Stimulated activated CD8-positive, alpha-beta memory T cell treated with anti-CD3 and anti-CD28 coated beads, Interleukin-4, amount 100 ng/mL, for 24 hours (primary cell): ENCODE data around the gene SLC16A4.

Experiments
- DNase-seq: peaks from one replicate; pipeline ENCODE4 v3.0.0-alpha.2; 2020; ENCODE audit warnings: low read depth

Gene SLC16A4

GRCh38 chr1:110326826-110327225 lies 64.0 kb downstream of the SLC16A4 start:
- no peak for DNase-seq

GRCh38 chr1:110324667-110325066 lies 66.2 kb downstream of the SLC16A4 start:
- no peak for DNase-seq

GRCh38 chr1:110321846-110322245 lies 69.0 kb downstream of the SLC16A4 start:
- no peak for DNase-seq

- no peak for DNase-seq
These were observed 69.8 kb downstream of the SLC16A4 start for GRCh38 chr1:110321045-110321444.

- DNase-seq: no peak
These were observed 70.7 kb downstream of the SLC16A4 start for GRCh38 chr1:110320168-110320518.

- no peak for DNase-seq
These were observed 71.3 kb downstream of the SLC16A4 start for GRCh38 chr1:110319332-110320167.

- no peak for DNase-seq
These were observed 72.8 kb downstream of the SLC16A4 start for GRCh38 chr1:110318046-110318445.

GRCh38 chr1:110316735-110317134 lies 74.1 kb downstream of the SLC16A4 start:
- DNase-seq: no peak
